Heart left ventricle (tissue), 13 donors: ENCODE measurements around the gene GSTA1.

Source experiments
- POLR2A ChIP-seq, 2 donors: fragments of 450-650 bp; IDR thresholded peaks; one replicate each; pipeline ENCODE4 v1.6.1; 2017; ENCODE audit warnings: antibody characterized with exemption in 2 of 2, mild to moderate bottlenecking in 2 of 2, moderate library complexity in 2 of 2
- TF ChIP-seq, protein P1 (sequence below), 12 donors: fragments of 200-600 bp; sonication (generic) in 4 of 12; IDR thresholded peaks; one replicate each; pipeline versions ENCODE4 v1.5.0 to v1.8.0; 2018 to 2022; ENCODE audit warnings: antibody characterized with exemption in 12 of 12, mild to moderate bottlenecking in 5 of 12
- donor health status: ischemic (EF 13 %, LVEDD 7.1; RV severe dilation, severe dysfunction).
- donor health status: DM: no; HTN: yes; CAD: no.
- donor health status: DM: no; HTN: no; CAD: no.
- donor health status: ischemic (EF 25% LVEDD 6.9; RV normal size, moderate dysfunction).
- donor health status: ischemic (EF 25% LVEDD 5.7; RV mildly dilated, moderate dysfunction).
- donor health status: ischemic (EF 35%, LVEDD 5.7; RV mildly dilated, moderate dysfunction).
- donor health status: nonischemic (EF 11% LVEDD 7.7; RV severe dilation, severe dysfunction).
- donor health status: DM: yes; HTN: yes; CAD: no.
- donor health status: PGD.
- donor health status: ischemic (EF 29% LVEDD 5.4; RV normal size, mild dysfunction).
- donor health status: nonischemic (EF 23%, LVEDD 6.1; RV moderate dilation, normal function).

DNA sequence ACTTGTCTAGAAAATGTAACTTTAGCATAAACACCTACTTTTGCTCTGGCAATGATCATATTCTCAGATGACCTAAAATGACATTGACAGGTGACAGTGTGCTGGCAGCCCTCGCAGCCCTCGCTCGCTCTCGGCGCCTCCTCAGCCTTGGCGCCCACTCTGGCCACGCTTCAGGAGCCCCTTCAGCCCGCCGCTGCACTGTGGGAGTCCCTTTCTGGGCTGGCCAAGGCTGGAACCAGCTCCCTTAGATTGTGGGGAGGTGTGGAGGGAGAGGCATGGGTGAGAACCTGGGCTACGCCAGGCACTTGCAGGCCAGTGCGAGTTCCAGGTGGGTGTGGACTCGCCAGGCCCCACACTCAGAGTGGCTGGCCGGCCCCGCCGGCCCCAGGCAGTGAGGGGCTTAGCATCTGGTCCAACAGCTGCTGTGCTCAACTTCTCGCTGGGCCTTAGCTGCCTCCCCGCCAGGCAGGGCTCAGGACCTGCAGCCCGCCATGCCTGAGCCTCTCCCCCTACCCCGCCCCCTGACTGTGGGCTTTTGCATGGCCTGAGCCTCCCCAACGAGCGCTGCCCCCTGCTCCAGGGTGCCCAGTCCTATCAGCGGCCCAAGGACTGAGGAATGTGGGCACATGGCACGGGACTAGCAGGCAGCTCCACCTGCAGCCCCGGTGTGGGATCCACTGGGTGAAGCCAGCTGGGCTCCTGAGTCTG, 17.2 kb downstream of the GSTA1 start:
- TF ChIP-seq, protein P1, sequence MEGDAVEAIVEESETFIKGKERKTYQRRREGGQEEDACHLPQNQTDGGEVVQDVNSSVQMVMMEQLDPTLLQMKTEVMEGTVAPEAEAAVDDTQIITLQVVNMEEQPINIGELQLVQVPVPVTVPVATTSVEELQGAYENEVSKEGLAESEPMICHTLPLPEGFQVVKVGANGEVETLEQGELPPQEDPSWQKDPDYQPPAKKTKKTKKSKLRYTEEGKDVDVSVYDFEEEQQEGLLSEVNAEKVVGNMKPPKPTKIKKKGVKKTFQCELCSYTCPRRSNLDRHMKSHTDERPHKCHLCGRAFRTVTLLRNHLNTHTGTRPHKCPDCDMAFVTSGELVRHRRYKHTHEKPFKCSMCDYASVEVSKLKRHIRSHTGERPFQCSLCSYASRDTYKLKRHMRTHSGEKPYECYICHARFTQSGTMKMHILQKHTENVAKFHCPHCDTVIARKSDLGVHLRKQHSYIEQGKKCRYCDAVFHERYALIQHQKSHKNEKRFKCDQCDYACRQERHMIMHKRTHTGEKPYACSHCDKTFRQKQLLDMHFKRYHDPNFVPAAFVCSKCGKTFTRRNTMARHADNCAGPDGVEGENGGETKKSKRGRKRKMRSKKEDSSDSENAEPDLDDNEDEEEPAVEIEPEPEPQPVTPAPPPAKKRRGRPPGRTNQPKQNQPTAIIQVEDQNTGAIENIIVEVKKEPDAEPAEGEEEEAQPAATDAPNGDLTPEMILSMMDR (IDR thresholded peaks at IDR 0.05) = no peak
- no peak for TF ChIP-seq POLR2A (IDR thresholded peaks at IDR 0.05)
